K562 (cell line): Measurements from ENCODE around the gene ZNF385C. TPM values are rescaled to one million over a fixed set of nuclear protein-coding genes. Genes with fewer than 3 reads are reported as not detected.

ENCODE experiments used
- CHD4 ChIP-seq: fragments of 200-600 bp; sonication (generic); IDR thresholded peaks from 3 replicates; pipeline ENCODE4 v1.6.1; 2012; ENCODE audit warnings: low read depth, mild to moderate bottlenecking, mixed read lengths, low read length, inconsistent platforms; ENCODE audit not compliant: insufficient read depth, insufficient replicate concordance, poor library complexity, severe bottlenecking
- CREM ChIP-seq: IDR thresholded peaks from 2 replicates; pipeline ENCODE4 v1.6.1; 2014; ENCODE audit warnings: antibody characterized with exemption, low read depth
- ETV5 ChIP-seq: sonication (generic); formaldehyde crosslinking; IDR thresholded peaks from 2 replicates; pipeline ENCODE4 v1.4.0; 2020; ENCODE audit warnings: low read depth, mild to moderate bottlenecking, missing genetic modification reagents
- JUN ChIP-seq, 2 experiments: sonication (generic) in 1 of 2; formaldehyde crosslinking in 1 of 2; IDR thresholded peaks; 2 replicates each; pipeline versions ENCODE4 v1.6.1 to v1.8.0; 2012 to 2022; ENCODE audit warnings: borderline replicate concordance in 2 of 2, mild to moderate bottlenecking in 2 of 2, improper control_type of control experiment in 1 of 2, low read depth in 1 of 2, low read length in 1 of 2, missing genetic modification reagents in 1 of 2
- POLR2AphosphoS5 ChIP-seq: IDR thresholded peaks from 2 replicates; pipeline ENCODE4 v1.6.1; 2011; ENCODE audit warnings: mild to moderate bottlenecking, low read depth, low read length, moderate library complexity; ENCODE audit not compliant: control insufficient read depth, insufficient read depth
- SAFB ChIP-seq: fragments of 200-400 bp; formaldehyde crosslinking; IDR thresholded peaks from 2 replicates; pipeline ENCODE4 v1.6.1; 2017; ENCODE audit warnings: low read depth, low read length, borderline replicate concordance
- SP1 ChIP-seq: sonication (generic); formaldehyde crosslinking; IDR thresholded peaks from 2 replicates; pipeline ENCODE4 v1.8.1; 2022; ENCODE audit warnings: mild to moderate bottlenecking, missing genetic modification reagents
- SRF ChIP-seq, 2 experiments: fragments of 250-450, 450-650 bp in 1 of 2; sonication (Bioruptor Pico) in 1 of 2; sonication (generic) in 1 of 2; formaldehyde crosslinking; IDR thresholded peaks; 2 replicates each; pipeline versions ENCODE4 v1.5.0 to v1.5.1; 2020 to 2022; ENCODE audit warnings: mild to moderate bottlenecking in 1 of 2, missing genetic modification reagents in 1 of 2
- TFAM ChIP-seq: fragments of 250-450 bp; sonication (Bioruptor Pico); conservative IDR thresholded peaks from 2 replicates; pipeline ENCODE4 v1.5.0; 2021; ENCODE audit warnings: mild to moderate bottlenecking, moderate library complexity
- YBX1 ChIP-seq: fragments of 450-650 bp; IDR thresholded peaks from 2 replicates; pipeline ENCODE4 v1.7.1; 2016; ENCODE audit warnings: mild to moderate bottlenecking
- ZBTB7A ChIP-seq: IDR thresholded peaks from 2 replicates; pipeline ENCODE4 v1.6.1; 2011; ENCODE audit warnings: low read depth, mild to moderate bottlenecking, low read length, moderate library complexity, borderline replicate concordance; ENCODE audit not compliant: control insufficient read depth
- ZNF785 ChIP-seq: fragments of 250-450 bp; sonication (Bioruptor Pico); IDR thresholded peaks from 2 replicates; pipeline ENCODE4 v1.4.0; 2020; ENCODE audit warnings: mild to moderate bottlenecking
- polyA plus RNA-seq, 8 experiments: library from polyadenylated mRNA; depleted of rRNA in 4 of 8; stranded (reverse) in 5 of 8; unstranded in 3 of 8; fragments of >200 nt; fragmentation: Nextera tagmentation in 2 of 8; fragmentation: Illumina TruSeq in 1 of 8; extraction: Ambion mirVana in 2 of 8; extraction: Trizol in 1 of 8; gene quantifications; 2 replicates each; pipeline versions ENCODE4 v1.2.1 to v1.2.3, GENCODE V29; 2011 to 2014; ENCODE audit warnings: inconsistent platforms in 1 of 8, missing spikeins in 1 of 8
- total RNA-seq, 7 experiments: library from RNA; depleted of rRNA in 6 of 7; stranded (reverse); fragments of >200 nt in 6 of 7; fragmentation: Illumina TruSeq in 2 of 7; extraction: Trizol in 2 of 7; gene quantifications; 2 replicates each; pipeline versions ENCODE4 v1.2.1 to v1.2.3, GENCODE V29; 2011 to 2021; ENCODE audit warnings: low replicate concordance in 1 of 7
- TF ChIP-seq, protein P1 (sequence below): fragments of 250-450 bp; sonication (Bioruptor Pico); IDR thresholded peaks from 2 replicates; pipeline ENCODE4 v1.5.0; 2022; ENCODE audit warnings: mild to moderate bottlenecking
- TF ChIP-seq, protein P2 (sequence below): fragments of 250-450 bp; sonication (Bioruptor Pico); IDR thresholded peaks from 2 replicates; pipeline ENCODE4 v1.5.0; 2021
- TF ChIP-seq, protein P3 (sequence below): fragments of 250-450 bp; sonication (Bioruptor Pico); IDR thresholded peaks from 2 replicates; pipeline ENCODE4 v1.4.0; 2020
- TF ChIP-seq, protein P4 (sequence below): fragments of 450-650 bp; IDR thresholded peaks from 2 replicates; pipeline ENCODE4 v1.6.1; 2017; ENCODE audit warnings: mild to moderate bottlenecking, moderate library complexity

ZNF385C gene
- total and polyA plus RNA-seq, 9 of the 15 experiments (the other 6 are each of a cell fraction or from before 2014, with no cell fraction given), result 0.03 to 0.35 (median 0.18) TPM; not detected in 1

DNA sequence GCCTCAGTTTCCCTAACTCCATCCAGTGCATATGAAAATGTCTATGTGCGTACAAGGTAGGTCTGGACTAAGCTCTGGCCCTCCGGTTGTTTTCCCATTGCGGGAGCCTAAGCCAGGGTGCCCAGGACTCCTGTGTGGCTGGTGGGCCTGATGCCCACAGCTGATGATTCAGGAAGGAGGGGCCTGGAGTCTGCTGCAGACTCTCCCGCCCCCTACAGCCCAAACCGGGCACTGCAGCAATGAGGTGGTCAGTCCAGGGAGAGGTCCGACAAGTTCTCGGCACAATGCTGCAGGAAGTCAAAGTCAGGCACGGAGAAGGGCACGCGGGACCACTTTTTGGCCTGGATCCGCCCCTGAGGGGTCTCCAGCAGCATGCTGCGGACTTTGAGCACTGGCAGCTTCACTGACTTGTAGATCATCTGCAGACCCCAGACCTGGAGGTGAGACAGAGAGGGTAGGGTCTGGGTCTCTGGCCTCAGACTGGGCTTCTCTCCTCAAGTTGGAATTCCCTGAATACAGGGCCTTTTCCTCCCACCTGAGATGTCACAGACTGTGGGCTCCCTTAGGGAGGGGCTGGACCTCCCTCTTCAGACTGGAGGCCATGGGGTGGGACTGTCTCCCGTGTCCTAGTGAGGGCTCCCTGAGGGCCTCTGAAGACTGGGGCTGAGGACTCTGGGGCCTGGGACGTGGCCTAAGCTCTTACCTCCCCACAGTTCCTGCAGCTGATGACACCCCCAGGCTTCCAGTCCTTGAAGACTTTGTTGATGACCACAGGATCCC lies 3.4 kb upstream of the ZNF385C start (continued):
- TF ChIP-seq SRF (CRISPR knock-in tag; IDR thresholded peaks at IDR 0.05) (0 out of 4 replicates have a peak, but pooled peaks of 1 of the 2 experiments have one; percentile 11), TFAM (no peak), SAFB (no peak), CHD4 (no peak), POLR2AphosphoS5 (no peak), SP1 (CRISPR knock-in tag) (no peak), YBX1 (no peak), CREM (peak; percentile 42; the same call in 1 of the 2 replicates), ZBTB7A (peak; percentile 22; the same call in 1 of the 2 replicates), ZNF785 (CRISPR knock-in tag) (no peak), JUN (IDR thresholded peaks at IDR 0.05; ENCODE audit: borderline replicate concordance, low read depth, low read length) (no peak), JUN (CRISPR knock-in tag; IDR thresholded peaks at IDR 0.05; ENCODE audit: borderline replicate concordance) (no peak), ETV5 (no peak)
- TF ChIP-seq, protein P1, sequence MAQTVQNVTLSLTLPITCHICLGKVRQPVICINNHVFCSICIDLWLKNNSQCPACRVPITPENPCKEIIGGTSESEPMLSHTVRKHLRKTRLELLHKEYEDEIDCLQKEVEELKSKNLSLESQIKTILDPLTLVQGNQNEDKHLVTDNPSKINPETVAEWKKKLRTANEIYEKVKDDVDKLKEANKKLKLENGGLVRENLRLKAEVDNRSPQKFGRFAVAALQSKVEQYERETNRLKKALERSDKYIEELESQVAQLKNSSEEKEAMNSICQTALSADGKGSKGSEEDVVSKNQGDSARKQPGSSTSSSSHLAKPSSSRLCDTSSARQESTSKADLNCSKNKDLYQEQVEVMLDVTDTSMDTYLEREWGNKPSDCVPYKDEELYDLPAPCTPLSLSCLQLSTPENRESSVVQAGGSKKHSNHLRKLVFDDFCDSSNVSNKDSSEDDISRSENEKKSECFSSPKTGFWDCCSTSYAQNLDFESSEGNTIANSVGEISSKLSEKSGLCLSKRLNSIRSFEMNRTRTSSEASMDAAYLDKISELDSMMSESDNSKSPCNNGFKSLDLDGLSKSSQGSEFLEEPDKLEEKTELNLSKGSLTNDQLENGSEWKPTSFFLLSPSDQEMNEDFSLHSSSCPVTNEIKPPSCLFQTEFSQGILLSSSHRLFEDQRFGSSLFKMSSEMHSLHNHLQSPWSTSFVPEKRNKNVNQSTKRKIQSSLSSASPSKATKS (CRISPR knock-in tag), result no peak
- TF ChIP-seq, protein P2, sequence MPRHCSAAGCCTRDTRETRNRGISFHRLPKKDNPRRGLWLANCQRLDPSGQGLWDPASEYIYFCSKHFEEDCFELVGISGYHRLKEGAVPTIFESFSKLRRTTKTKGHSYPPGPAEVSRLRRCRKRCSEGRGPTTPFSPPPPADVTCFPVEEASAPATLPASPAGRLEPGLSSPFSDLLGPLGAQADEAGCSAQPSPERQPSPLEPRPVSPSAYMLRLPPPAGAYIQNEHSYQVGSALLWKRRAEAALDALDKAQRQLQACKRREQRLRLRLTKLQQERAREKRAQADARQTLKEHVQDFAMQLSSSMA (CRISPR knock-in tag), result no peak
- TF ChIP-seq, protein P3, sequence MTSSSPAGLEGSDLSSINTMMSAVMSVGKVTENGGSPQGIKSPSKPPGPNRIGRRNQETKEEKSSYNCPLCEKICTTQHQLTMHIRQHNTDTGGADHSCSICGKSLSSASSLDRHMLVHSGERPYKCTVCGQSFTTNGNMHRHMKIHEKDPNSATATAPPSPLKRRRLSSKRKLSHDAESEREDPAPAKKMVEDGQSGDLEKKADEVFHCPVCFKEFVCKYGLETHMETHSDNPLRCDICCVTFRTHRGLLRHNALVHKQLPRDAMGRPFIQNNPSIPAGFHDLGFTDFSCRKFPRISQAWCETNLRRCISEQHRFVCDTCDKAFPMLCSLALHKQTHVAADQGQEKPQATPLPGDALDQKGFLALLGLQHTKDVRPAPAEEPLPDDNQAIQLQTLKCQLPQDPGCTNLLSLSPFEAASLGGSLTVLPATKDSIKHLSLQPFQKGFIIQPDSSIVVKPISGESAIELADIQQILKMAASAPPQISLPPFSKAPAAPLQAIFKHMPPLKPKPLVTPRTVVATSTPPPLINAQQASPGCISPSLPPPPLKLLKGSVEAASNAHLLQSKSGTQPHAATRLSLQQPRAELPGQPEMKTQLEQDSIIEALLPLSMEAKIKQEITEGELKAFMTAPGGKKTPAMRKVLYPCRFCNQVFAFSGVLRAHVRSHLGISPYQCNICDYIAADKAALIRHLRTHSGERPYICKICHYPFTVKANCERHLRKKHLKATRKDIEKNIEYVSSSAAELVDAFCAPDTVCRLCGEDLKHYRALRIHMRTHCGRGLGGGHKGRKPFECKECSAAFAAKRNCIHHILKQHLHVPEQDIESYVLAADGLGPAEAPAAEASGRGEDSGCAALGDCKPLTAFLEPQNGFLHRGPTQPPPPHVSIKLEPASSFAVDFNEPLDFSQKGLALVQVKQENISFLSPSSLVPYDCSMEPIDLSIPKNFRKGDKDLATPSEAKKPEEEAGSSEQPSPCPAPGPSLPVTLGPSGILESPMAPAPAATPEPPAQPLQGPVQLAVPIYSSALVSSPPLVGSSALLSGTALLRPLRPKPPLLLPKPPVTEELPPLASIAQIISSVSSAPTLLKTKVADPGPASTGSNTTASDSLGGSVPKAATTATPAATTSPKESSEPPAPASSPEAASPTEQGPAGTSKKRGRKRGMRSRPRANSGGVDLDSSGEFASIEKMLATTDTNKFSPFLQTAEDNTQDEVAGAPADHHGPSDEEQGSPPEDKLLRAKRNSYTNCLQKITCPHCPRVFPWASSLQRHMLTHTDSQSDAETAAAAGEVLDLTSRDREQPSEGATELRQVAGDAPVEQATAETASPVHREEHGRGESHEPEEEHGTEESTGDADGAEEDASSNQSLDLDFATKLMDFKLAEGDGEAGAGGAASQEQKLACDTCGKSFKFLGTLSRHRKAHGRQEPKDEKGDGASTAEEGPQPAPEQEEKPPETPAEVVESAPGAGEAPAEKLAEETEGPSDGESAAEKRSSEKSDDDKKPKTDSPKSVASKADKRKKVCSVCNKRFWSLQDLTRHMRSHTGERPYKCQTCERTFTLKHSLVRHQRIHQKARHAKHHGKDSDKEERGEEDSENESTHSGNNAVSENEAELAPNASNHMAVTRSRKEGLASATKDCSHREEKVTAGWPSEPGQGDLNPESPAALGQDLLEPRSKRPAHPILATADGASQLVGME, result no peak
- TF ChIP-seq, protein P4, sequence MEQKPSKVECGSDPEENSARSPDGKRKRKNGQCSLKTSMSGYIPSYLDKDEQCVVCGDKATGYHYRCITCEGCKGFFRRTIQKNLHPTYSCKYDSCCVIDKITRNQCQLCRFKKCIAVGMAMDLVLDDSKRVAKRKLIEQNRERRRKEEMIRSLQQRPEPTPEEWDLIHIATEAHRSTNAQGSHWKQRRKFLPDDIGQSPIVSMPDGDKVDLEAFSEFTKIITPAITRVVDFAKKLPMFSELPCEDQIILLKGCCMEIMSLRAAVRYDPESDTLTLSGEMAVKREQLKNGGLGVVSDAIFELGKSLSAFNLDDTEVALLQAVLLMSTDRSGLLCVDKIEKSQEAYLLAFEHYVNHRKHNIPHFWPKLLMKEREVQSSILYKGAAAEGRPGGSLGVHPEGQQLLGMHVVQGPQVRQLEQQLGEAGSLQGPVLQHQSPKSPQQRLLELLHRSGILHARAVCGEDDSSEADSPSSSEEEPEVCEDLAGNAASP, result no peak
